Activated T-cell treated with anti-CD3 and anti-CD28 coated beads, Interleukin-2, amount 50 U/mL, for 1 hour (primary cell): ENCODE results near the gene GRK5.

ENCODE experiments used
- DNase-seq: peaks from one replicate; pipeline ENCODE4 v3.0.0-alpha.2; 2020

GRK5 gene

GRCh38 chr10:119320981-119321380 is 113.6 kb downstream of the GRK5 start:
- DNase-seq, result no peak

- no peak for DNase-seq
Observed at GRCh38 chr10:119323085-119324016, 116.0 kb downstream of the GRK5 start.

GRCh38 chr10:119325131-119325530 is 117.8 kb downstream of the GRK5 start:
- no peak for DNase-seq

GRCh38 chr10:119326167-119326566 is 118.8 kb downstream of the GRK5 start:
- DNase-seq, result no peak

- no peak for DNase-seq
Observed at GRCh38 chr10:119327096-119327745, 119.8 kb downstream of the GRK5 start.

- DNase-seq, result no peak
Observed at GRCh38 chr10:119328223-119328622, 120.9 kb downstream of the GRK5 start.

GRCh38 chr10:119330342-119330741 is 123.0 kb downstream of the GRK5 start:
- DNase-seq, result no peak

GRCh38 chr10:119331061-119331460 is 123.7 kb downstream of the GRK5 start:
- no peak for DNase-seq

- no peak for DNase-seq
Observed at GRCh38 chr10:119333146-119333792, 125.9 kb downstream of the GRK5 start.

- DNase-seq, result no peak
Observed at GRCh38 chr10:119335671-119336353, 128.4 kb downstream of the GRK5 start.

GRCh38 chr10:119336599-119336998 is 129.2 kb downstream of the GRK5 start:
- no peak for DNase-seq

GRCh38 chr10:119337223-119337622 is 129.9 kb downstream of the GRK5 start:
- DNase-seq, result no peak

- no peak for DNase-seq
Observed at GRCh38 chr10:119337796-119338432, 130.5 kb downstream of the GRK5 start.

GRCh38 chr10:119339109-119339508 is 131.7 kb downstream of the GRK5 start:
- no peak for DNase-seq

- DNase-seq, result no peak
Observed at GRCh38 chr10:119340893-119341458, 133.6 kb downstream of the GRK5 start.

- peak; percentile 40 for DNase-seq
Observed at GRCh38 chr10:119341459-119342301, 134.3 kb downstream of the GRK5 start.

- no peak for DNase-seq
Observed at GRCh38 chr10:119342335-119342734, 135.0 kb downstream of the GRK5 start.

- no peak for DNase-seq
Observed at GRCh38 chr10:119343011-119343601, 135.7 kb downstream of the GRK5 start.

GRCh38 chr10:119344381-119344780 is 137.0 kb downstream of the GRK5 start:
- DNase-seq, result no peak

- DNase-seq, result no peak
Observed at GRCh38 chr10:119346095-119346832, 138.9 kb downstream of the GRK5 start.
